ENCODE measurements around the gene SIN3A. TPM values are rescaled to one million over a fixed set of nuclear protein-coding genes. Genes with fewer than 3 reads are reported as not detected.

SIN3A gene
- total and polyA plus RNA-seq, 2 of the 8 experiments (the other 6 are each of a cell fraction or from before 2014, with no cell fraction given) = 69.5 to 109 TPM

DNA sequence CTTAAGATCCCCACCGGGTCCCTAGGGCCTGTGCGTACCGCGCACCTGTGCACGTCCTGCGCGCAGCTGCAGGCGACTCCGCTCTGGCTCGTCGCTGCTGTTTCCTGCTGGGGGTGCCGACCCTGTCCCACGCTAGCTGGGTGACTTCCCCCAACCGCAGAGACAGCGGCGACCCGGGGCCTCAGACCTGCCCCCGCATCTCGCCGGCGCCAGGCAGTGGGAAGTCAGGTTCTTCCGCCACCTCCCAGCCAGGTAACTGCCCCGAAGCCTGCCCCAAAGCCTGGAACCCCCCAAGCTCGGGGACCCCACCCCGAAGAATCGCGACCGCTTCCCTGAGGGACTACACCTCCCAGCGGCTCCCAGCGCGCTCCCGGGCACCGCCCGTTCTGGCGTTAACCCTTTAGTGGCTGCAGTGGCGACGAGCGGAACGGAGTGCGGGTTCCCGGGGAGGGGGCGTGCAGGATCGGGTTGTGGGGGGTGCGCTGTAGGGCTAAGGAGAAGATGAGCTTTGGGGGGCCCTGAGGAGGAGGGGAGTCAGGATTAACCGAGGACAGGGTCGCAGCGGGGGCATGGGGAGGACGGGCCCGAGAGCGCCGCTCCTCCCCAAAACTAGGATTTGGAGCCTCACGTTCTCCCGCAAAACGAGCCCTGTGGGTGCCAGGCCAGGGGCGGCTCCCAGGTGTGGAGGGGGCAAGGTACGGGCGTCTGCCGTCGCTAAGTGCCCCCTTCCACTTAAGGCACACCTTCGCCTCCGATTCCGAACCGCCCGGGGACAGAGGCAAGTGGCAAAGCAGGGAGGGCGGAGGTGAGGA, 104.1 kb downstream of the SIN3A start (continued):
- no peak for TF ChIP-seq KDM1A (IDR thresholded peaks at IDR 0.05; ENCODE audit: borderline replicate concordance, low read length)
- TF ChIP-seq CEBPB (IDR thresholded peaks at IDR 0.05; ENCODE audit: low read depth, low read length) = no peak
- no peak for TF ChIP-seq CBX5 (IDR thresholded peaks at IDR 0.05; ENCODE audit: low read depth, low read length)
- no peak for TF ChIP-seq YY1 (IDR thresholded peaks at IDR 0.05; ENCODE audit: low read depth, low read length)
- TF ChIP-seq CHD1 (IDR thresholded peaks at IDR 0.05; ENCODE audit: low read depth, low read length) = no peak
- TF ChIP-seq RXRA (IDR thresholded peaks at IDR 0.05; ENCODE audit: insufficient read depth, low read depth, low read length) = no peak
- TF ChIP-seq NANOG (IDR thresholded peaks at IDR 0.05; ENCODE audit: insufficient read depth, low read depth, low read length, poor library complexity, severe bottlenecking) = no peak
- no peak for TF ChIP-seq RNF2 (IDR thresholded peaks at IDR 0.05; ENCODE audit: borderline replicate concordance, low read depth, low read length, missing control alignments, poor library complexity, severe bottlenecking)
- TF ChIP-seq SIN3A (conservative IDR thresholded peaks at IDR 0.05 in 1 of 2, IDR thresholded peaks at IDR 0.05 in 1 of 2; ENCODE audit: low read depth in 1 of 2, low read length in 2 of 2) = peak in 1 of 2 experiments; percentile 13; a peak in 1 of 4 replicates
- TF ChIP-seq, protein P1, sequence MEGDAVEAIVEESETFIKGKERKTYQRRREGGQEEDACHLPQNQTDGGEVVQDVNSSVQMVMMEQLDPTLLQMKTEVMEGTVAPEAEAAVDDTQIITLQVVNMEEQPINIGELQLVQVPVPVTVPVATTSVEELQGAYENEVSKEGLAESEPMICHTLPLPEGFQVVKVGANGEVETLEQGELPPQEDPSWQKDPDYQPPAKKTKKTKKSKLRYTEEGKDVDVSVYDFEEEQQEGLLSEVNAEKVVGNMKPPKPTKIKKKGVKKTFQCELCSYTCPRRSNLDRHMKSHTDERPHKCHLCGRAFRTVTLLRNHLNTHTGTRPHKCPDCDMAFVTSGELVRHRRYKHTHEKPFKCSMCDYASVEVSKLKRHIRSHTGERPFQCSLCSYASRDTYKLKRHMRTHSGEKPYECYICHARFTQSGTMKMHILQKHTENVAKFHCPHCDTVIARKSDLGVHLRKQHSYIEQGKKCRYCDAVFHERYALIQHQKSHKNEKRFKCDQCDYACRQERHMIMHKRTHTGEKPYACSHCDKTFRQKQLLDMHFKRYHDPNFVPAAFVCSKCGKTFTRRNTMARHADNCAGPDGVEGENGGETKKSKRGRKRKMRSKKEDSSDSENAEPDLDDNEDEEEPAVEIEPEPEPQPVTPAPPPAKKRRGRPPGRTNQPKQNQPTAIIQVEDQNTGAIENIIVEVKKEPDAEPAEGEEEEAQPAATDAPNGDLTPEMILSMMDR (IDR thresholded peaks at IDR 0.05; ENCODE audit: control extremely low read depth in 1 of 3, insufficient read depth in 1 of 3, low read depth in 1 of 3, low read length in 3 of 3) = no peak
- TF ChIP-seq, protein P2, sequence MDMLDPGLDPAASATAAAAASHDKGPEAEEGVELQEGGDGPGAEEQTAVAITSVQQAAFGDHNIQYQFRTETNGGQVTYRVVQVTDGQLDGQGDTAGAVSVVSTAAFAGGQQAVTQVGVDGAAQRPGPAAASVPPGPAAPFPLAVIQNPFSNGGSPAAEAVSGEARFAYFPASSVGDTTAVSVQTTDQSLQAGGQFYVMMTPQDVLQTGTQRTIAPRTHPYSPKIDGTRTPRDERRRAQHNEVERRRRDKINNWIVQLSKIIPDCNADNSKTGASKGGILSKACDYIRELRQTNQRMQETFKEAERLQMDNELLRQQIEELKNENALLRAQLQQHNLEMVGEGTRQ (IDR thresholded peaks at IDR 0.05; ENCODE audit: low read length) = no peak
- TF ChIP-seq HDAC6 (IDR thresholded peaks at IDR 0.05; ENCODE audit: low read depth, low read length) = no peak
- TF ChIP-seq ZNF274 (IDR thresholded peaks at IDR 0.05; ENCODE audit: borderline replicate concordance, extremely low read depth, low read length) = no peak
- no peak for TF ChIP-seq TEAD4 (IDR thresholded peaks at IDR 0.05; ENCODE audit: low read depth, low read length)
- TF ChIP-seq SP1 (IDR thresholded peaks at IDR 0.05; ENCODE audit: low read depth, low read length) = no peak
- TF ChIP-seq BRCA1 (IDR thresholded peaks at IDR 0.05; ENCODE audit: low read depth, low read length) = no peak
- TF ChIP-seq TBP (IDR thresholded peaks at IDR 0.05; ENCODE audit: low read depth, low read length) = no peak
- no peak for TF ChIP-seq KDM5A (IDR thresholded peaks at IDR 0.05; ENCODE audit: low read length)
- no peak for TF ChIP-seq CHD2 (IDR thresholded peaks at IDR 0.05; ENCODE audit: low read length)
- no peak for TF ChIP-seq EP300 (IDR thresholded peaks at IDR 0.05; ENCODE audit: borderline replicate concordance in 1 of 2, low read depth in 2 of 2, low read length in 2 of 2)

Measured in H1 (cell line).